Fibroblast of the conjunctiva (primary cell): ENCODE data around the gene OR52D1.

Experiments used
- DNase-seq: peaks from one replicate; pipeline ENCODE4 v3.0.0-alpha.2; 2010; ENCODE audit warnings: low read depth

OR52D1 gene

GRCh38 chr11:5488385-5488784 lies at the start of gene OR52D1:
OR52D1 (plus strand) TSS chr11:5488685; CDS start chr11:5488707, 22 bp downstream.
- no peak for DNase-seq

DNA sequence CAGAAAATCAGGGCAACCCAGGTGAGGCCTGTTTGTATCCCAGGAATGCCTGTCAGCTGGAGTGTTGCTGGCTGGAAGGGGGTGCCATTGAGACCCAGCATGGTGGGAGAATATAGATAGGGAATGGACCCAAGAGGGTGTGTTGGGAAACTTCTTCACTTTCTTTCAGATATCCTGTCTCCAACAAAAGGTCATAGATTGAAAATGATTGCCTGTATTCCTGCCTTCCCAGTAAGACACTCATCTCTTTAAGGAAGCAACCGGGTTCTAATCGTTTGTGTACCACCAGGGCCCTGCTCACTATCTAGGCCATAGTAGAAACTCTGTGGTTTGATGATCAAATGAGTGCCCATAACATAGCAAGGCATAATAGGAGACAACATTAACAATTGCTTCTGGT lies 47.1 kb upstream of the OR52D1 start, which contains the start of gene OR51I1:
Gene OR51I1 (minus strand): TSS at position 101 of the 400 bp plus-strand sequence. CDS start 0 bp downstream, at position 101.
- no peak for DNase-seq

GRCh38 chr11:5443835-5444393 lies 44.6 kb upstream of the OR52D1 start:
- no peak for DNase-seq

- no peak for DNase-seq
Measured at GRCh38 chr11:5449023-5449422, 39.5 kb upstream of the OR52D1 start, which contains the start of gene OR51I2. OR51I2 (plus strand) TSS chr11:5449323; CDS start chr11:5453489, 4,166 bp downstream.

DNA sequence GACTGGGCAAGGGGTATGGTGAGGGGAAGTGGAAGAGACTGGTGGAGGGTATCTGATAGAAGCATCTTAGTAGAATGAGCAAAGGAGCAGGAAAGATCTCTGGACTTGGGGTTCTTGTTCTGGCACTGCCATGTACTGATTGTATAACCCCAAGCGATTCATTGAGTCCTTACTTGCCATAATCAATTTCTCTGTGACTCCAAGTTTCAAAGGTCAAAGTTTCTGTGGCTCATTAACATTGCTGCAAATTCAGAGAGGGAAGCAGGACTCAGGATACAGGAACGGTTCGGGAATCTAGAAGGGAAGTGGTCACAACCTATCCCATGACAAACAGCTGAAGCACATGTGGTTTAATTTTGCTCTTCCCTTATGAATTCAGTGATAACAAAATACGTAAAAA lies 39.1 kb upstream of the OR52D1 start:
- no peak for DNase-seq

GRCh38 chr11:5460983-5461621 lies 27.4 kb upstream of the OR52D1 start:
- DNase-seq = no peak

- DNase-seq = no peak
Measured at GRCh38 chr11:5467527-5467926, 21.0 kb upstream of the OR52D1 start.

DNA sequence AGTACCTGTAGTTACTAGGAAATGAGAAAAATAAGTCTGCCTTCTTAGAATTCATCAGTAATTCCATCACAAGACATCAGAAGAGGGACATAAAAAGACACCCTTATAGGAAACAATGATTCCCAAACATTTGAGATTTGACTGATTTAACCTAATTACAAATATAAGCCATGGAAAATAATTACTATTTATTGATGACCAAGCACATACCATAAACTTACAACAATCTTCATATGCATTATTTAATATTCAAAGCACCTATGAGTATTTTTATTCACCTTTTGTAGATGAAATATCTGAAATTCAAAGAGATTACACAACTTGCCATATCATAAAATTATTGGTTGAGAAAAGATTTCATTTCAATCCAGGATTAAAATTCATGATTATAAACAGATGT lies 14.6 kb upstream of the OR52D1 start:
- no peak for DNase-seq

- peak; percentile 29 for DNase-seq
Measured at GRCh38 chr11:5476186-5476819, 12.2 kb upstream of the OR52D1 start.

DNA sequence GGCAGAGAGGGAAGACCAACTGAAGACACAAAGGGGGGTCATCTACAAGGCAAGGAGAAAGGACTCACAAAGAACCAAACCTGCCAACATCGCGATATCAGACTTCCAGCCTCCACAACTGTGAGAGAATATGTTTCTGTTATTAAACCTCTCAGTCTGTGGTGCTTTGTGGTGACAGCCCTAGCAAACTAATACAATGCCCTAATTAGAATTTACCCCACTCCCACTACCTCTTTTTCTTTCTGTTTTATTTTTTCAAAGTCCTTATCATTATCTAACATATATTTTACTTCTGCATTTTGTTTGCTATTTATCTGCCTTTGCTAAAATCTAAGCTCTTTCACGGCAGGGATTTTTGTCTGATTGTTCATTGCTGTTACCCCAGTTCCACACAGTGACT lies 2.5 kb upstream of the OR52D1 start:
- DNase-seq = no peak

- no peak for DNase-seq
Measured at GRCh38 chr11:5486421-5486820, 2.1 kb upstream of the OR52D1 start.

DNA sequence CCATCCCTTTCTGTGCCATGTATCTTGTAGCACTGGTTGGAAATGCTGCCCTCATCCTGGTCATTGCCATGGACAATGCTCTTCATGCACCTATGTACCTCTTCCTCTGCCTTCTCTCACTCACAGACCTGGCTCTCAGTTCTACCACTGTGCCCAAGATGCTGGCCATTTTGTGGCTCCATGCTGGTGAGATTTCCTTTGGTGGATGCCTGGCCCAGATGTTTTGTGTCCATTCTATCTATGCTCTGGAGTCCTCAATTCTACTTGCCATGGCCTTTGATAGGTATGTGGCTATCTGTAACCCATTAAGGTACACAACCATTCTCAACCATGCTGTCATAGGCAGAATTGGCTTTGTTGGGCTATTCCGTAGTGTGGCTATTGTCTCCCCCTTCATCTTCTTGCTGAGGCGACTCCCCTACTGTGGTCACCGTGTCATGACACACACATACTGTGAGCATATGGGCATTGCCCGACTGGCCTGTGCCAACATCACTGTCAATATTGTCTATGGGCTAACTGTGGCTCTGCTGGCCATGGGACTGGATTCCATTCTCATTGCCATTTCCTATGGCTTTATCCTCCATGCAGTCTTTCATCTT lies 414 bp downstream of the OR52D1 start:
- no peak for DNase-seq

GRCh38 chr11:5489576-5490357 lies 1.3 kb downstream of the OR52D1 start:
- DNase-seq = no peak

DNA sequence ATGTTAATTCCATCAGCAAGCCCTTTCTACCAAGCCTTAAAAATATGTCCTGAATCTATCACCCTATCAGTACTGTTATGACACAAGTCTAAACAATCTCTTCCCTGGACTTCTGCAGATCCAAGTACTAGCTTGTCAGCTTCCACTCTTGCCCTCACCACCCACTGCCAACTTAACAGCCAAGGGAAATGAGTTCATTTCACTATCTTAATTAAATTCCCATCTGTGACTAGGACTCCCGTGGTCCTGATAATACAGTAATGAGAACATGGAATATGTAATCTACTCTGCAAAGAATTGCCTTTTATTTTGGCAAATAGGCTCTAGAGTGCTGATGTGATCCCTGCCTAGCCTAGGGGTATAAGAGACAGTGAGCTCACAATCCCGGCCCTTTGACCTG lies 11.2 kb downstream of the OR52D1 start:
- DNase-seq = no peak

GRCh38 chr11:5500393-5500801 lies 11.9 kb downstream of the OR52D1 start:
- no peak for DNase-seq

DNA sequence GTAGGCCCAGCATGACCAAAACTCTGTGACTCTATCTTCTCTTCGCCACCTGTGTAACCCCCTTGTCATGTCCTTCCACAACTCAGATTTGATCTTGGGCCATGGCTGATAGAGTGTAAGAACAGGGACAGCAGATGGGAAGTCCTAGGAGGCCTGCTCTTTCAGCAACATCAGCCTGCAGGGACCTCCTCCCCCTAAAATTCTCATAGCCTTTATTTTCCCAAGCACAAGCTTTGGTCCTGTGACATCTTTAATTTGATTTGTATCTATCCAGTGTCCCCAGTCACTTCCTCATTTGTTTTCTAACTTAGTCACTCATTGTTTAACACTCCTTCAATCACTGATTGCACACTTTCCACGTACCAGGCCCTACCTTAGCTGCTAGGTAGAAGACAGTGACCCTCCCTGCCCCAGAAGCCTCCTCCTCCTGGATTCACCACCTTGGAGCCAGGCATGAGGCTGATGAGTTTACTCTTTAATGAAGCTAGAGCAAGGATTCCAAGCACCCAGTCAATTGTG lies 16.0 kb downstream of the OR52D1 start:
- no peak for DNase-seq

- no peak for DNase-seq
Measured at GRCh38 chr11:5505363-5506048, 17.0 kb downstream of the OR52D1 start.

DNA sequence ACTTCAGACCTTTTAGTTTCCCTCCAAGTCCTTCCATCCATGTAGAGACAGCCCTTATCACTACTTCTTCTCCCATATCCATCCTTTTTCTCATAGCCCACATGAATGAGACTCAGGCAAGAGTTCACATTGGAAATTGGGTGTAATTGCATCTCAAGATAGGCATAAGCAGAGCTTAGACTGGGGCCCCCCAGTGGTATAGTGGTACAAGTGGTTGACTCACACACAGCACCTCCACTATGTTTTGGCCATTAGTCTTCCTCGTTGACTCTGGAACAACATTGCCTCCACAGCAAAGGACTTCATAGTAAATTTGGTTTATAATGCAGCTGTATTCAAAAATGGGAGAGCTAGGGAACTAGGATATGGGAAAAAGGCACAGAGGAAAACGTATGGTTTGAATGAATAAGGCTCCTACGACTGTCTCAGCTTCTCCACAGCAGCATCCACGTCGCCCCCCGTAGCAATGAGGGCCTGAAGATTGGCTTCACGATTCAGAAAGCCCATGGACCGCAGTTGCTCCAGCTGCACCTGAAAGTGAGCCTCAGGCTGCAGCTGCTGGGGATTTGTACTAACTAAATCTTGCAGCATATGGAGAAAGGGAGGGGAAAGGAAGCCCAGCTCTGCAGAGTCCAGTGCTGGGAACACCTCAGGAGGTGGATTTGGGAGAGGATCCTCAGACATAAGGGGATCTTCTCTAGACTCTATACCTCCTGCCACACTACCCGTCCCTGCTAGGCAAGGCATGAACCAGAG lies 18.9 kb downstream of the OR52D1 start:
- no peak for DNase-seq

- no peak for DNase-seq
Measured at GRCh38 chr11:5507933-5508305, 19.4 kb downstream of the OR52D1 start.

DNA sequence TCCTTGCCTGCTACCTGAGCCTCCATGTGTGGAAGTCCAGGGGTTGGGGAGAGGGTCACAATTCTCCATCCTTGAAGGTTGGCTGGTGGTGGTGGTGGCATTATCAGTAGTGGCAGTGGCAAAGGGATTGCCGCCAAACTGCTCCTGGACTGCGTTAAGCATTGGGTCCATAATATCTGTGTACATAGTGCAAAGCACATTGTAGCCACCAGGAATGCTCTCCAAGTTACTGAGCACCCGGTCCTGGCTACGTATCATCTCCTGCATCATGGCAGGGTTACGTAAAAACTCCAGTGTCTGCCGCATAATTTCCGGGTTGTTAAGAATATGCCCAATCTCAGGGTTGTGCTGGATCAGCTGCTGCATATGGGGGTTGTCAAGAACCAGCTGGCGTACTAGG lies 20.1 kb downstream of the OR52D1 start:
- DNase-seq = no peak

GRCh38 chr11:5509803-5510202 lies 21.3 kb downstream of the OR52D1 start, which contains the start of gene UBQLN3:
UBQLN3 (minus strand) TSS chr11:5509957; CDS start chr11:5509558, 399 bp downstream.
- DNase-seq = no peak
